H1 (cell line): ENCODE results near the gene PLB1. TPM values are rescaled to one million over a fixed set of nuclear protein-coding genes. Genes with fewer than 3 reads are reported as not detected.

Source experiments
- CHD7 ChIP-seq: fragments of 300-600 bp; sonication (generic); IDR thresholded peaks from 2 replicates; pipeline ENCODE4 v1.7.1; 2012; ENCODE audit warnings: low read length, moderate library complexity, mild to moderate bottlenecking, inconsistent platforms; ENCODE audit not compliant: insufficient replicate concordance
- polyA plus RNA-seq, 7 experiments: library from polyadenylated mRNA; depleted of rRNA in 3 of 7; stranded (reverse) in 5 of 7; unstranded in 2 of 7; fragments of >200 nt in 5 of 7; fragments of 200-250 nt in 2 of 7; gene quantifications; 1 replicate in 5 of 7; 2 replicates in 1 of 7; 4 replicates in 1 of 7; pipeline versions ENCODE4 v1.2.1 to v1.2.3, GENCODE V29; 2011 to 2013; ENCODE audit warnings: missing spikeins in 2 of 7, mixed read lengths in 2 of 7
- total RNA-seq: library from RNA; stranded (reverse); fragmentation: NEBNext Ultra II Directional; extraction: Animal tissue kit (Norgen Biotek cat#: 25700); gene quantifications from 2 replicates; pipeline ENCODE4 v1.2.1, GENCODE V29; 2021

PLB1 gene
- total and polyA plus RNA-seq, 2 of the 8 experiments (the other 6 are each of a cell fraction or from before 2014, with no cell fraction given) = 0.20 to 0.36 TPM

- TF ChIP-seq CHD7 = no peak
Measured at GRCh38 chr2:28465148-28465885, 30.5 kb upstream of the PLB1 start (continued).
